ENCODE data around the gene WIF1. TPM values are rescaled to one million over a fixed set of nuclear protein-coding genes. Genes with fewer than 3 reads are reported as not detected.

WIF1 gene
- total RNA-seq, 5 donors from 2014 or later (not counting 1 experiment from before 2014, with no cell fraction given), result not detected

DNA sequence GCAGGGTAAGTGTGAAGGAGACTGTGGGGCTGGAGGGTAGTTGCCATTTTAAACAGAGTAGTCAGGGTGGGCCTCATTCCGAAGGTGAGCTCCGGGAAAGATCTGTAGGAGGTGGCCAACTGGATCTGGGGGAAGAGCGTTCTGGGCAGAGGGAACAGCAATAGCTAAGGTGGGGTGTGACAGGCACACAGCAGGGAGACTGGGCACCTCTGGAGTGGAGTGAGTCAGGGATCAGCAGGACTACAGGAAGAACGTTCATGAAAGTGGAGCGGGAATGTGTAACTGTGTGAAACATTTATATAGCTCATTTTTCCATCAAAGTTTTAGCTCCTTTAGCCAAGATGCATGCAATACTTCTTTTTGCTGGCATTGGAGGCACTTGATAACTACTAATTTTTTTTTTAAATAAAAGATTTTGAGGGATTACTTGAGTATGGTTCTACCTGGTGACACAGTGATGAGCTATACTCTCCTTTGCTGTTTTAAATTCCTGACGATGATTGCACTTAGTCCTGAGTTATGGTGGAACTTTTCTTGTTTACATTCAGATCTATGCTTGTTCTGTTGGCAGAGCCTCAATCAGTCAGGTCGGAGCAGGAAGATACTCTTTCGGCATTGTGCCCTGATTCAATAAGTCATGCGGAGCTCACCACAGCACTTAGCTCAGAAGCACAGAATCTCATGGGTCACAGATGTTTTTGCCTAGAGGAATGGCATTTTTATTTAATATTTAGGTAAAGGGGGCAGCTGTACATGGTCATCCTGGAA, 106.4 kb downstream of the WIF1 start:
- ATAC-seq (replicated peaks in 1 of 4) (no peak), DNase-seq (no peak)
- no peak overlapping the region for H3K27ac ChIP-seq (ENCODE audit: low read length)
- H3K27me3 ChIP-seq (replicated peaks in 1 of 2; ENCODE audit: control insufficient read depth in 2 of 2, extremely low read depth in 1 of 2, insufficient read depth in 2 of 2, low read length in 1 of 2), result no peaks in the 10 kb centered on the region
- 88% methylated on average over 8 of the region's 9 CpGs for WGBS (ENCODE audit: insufficient coverage)
- no peaks in the 10 kb centered on the region for H3K4me1 Mint-ChIP-seq
- ChIA-PET CTCF (no interaction called here), POLR2A (no interaction called here)
- H3K27me3 Mint-ChIP-seq, result peaks cover 22 to 23% of the 10 kb centered on the region in 2 donors
- no peak overlapping the region for H3K4me3 ChIP-seq (ENCODE audit: control insufficient read depth in 1 of 2, extremely low read depth in 1 of 2, low read length in 1 of 2)
- H3K4me3 Mint-ChIP-seq, result no peak overlapping the region
- no peaks in the 10 kb centered on the region for H3K36me3 Mint-ChIP-seq
- no peaks in the 10 kb centered on the region for H3K36me3 ChIP-seq (ENCODE audit: control insufficient read depth in 2 of 2, extremely low read depth in 1 of 2, insufficient read depth in 1 of 2, low read length in 1 of 2)
- no peak overlapping the region for H3K27ac Mint-ChIP-seq
- H3K9me3 ChIP-seq, result no peaks in the 10 kb centered on the region
- no peaks in the 10 kb centered on the region for H3K4me1 ChIP-seq (ENCODE audit: control insufficient read depth in 1 of 2, extremely low read depth in 1 of 2, insufficient read depth in 2 of 2, low read length in 2 of 2)
- peaks cover 0 to 3% (median 0%) of the 10 kb centered on the region in 3 donors for H3K9me3 Mint-ChIP-seq

DNA sequence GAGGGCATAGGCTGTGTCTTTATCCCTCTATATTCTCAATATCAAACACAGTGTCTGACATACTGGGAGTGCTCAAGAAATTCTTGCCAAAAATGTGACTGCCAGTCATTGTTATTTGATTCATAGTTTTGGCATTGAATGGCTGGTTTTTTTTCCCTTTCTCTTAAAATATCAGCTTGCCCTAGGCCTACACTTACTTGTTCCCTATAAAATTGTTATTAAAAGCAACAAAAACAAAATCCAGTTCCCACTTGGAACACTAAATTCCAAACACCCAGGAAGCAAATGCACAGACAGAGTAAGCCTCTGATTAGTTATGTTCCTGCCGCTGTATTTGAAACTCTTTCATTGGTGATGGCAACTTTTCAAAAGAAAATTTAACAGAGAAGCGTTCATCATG, 110.7 kb downstream of the WIF1 start:
- Mint-ChIP-seq H3K9me3 (no peaks in the 10 kb centered on the region), H3K27ac (no peak overlapping the region), H3K4me1 (no peaks in the 10 kb centered on the region), H3K4me3 (no peak overlapping the region), H3K27me3 (peaks cover 12 to 24% of the 10 kb centered on the region in 2 donors), H3K36me3 (no peaks in the 10 kb centered on the region)
- Histone ChIP-seq H3K27me3 (replicated peaks in 1 of 2; ENCODE audit: control insufficient read depth in 2 of 2, extremely low read depth in 1 of 2, insufficient read depth in 2 of 2, low read length in 1 of 2) (no peaks in the 10 kb centered on the region), H3K9me3 (no peaks in the 10 kb centered on the region), H3K27ac (ENCODE audit: low read length) (no peak overlapping the region), H3K4me1 (ENCODE audit: control insufficient read depth in 1 of 2, extremely low read depth in 1 of 2, insufficient read depth in 2 of 2, low read length in 2 of 2) (no peaks in the 10 kb centered on the region), H3K4me3 (ENCODE audit: control insufficient read depth in 1 of 2, extremely low read depth in 1 of 2, low read length in 1 of 2) (no peak overlapping the region), H3K36me3 (ENCODE audit: control insufficient read depth in 2 of 2, extremely low read depth in 1 of 2, insufficient read depth in 1 of 2, low read length in 1 of 2) (no peaks in the 10 kb centered on the region)
- no peak for ATAC-seq (replicated peaks in 1 of 4)
- WGBS (ENCODE audit: insufficient coverage), result 100% methylated on average over 2 of the region's 2 CpGs
- no peak for DNase-seq
- POLR2A ChIA-PET, result no interaction called here
- CTCF ChIA-PET, result no interaction called here

DNA sequence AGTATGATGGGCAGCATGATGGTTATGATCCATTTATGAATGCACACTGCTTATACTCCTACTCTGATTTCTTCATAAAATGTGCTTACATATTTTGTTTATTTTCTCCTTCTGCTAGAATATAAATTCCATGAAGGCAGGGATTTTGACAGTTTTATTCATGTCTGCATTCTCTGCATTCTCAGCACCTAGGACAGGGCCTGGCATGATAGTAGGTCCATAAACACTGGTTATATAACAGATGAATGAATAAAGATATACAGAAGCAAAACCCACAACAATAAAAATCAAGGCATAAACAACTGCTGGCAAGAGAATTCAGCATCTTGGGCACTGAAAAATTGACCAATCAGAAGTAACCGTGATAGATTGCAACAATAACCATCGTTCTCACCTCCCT, 115.4 kb downstream of the WIF1 start:
- H3K4me1 ChIP-seq (ENCODE audit: control insufficient read depth in 1 of 2, extremely low read depth in 1 of 2, insufficient read depth in 2 of 2, low read length in 2 of 2), result no peaks in the 10 kb centered on the region
- ChIA-PET POLR2A (no interaction called here), CTCF (no interaction called here)
- H3K36me3 Mint-ChIP-seq, result no peaks in the 10 kb centered on the region
- no peaks in the 10 kb centered on the region for H3K36me3 ChIP-seq (ENCODE audit: control insufficient read depth in 2 of 2, extremely low read depth in 1 of 2, insufficient read depth in 1 of 2, low read length in 1 of 2)
- H3K27me3 ChIP-seq (replicated peaks in 1 of 2; ENCODE audit: control insufficient read depth in 2 of 2, extremely low read depth in 1 of 2, insufficient read depth in 2 of 2, low read length in 1 of 2), result peaks cover 0 to 5% of the 10 kb centered on the region in 2 experiments
- H3K27me3 Mint-ChIP-seq, result peaks cover 5 to 18% of the 10 kb centered on the region in 2 donors
- H3K9me3 Mint-ChIP-seq, result peaks cover 0 to 8% (median 5%) of the 10 kb centered on the region in 3 donors
- no peak overlapping the region for H3K27ac Mint-ChIP-seq
- no peaks in the 10 kb centered on the region for H3K9me3 ChIP-seq
- no peaks in the 10 kb centered on the region for H3K4me1 Mint-ChIP-seq
- no CpG with 5 or more reads among the region's 2 CpGs for WGBS (ENCODE audit: insufficient coverage)
- H3K27ac ChIP-seq (ENCODE audit: low read length), result no peak overlapping the region
- H3K4me3 Mint-ChIP-seq, result no peak overlapping the region
- DNase-seq (no peak), ATAC-seq (replicated peaks in 1 of 4) (no peak)
- H3K4me3 ChIP-seq (ENCODE audit: control insufficient read depth in 1 of 2, extremely low read depth in 1 of 2, low read length in 1 of 2), result no peak overlapping the region

DNA sequence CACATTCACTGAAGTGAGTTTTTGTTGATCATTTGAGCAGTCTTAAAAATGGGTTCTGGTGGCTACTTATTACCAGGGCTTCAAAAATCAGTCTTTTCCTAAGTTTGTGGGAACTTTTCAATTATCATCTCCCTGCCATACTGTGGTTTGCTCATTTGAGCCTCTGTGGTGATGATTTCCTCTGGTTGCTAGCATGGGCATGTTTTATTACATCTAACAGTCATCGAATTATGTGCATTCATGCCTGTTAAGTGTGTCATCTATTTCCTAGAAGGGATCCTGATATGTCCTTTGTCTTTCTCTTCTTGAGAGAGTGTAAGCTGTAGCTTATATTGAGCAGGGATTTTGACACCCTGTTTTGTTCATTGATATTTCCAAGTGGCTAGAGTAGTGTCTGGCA, 116.8 kb downstream of the WIF1 start:
- Mint-ChIP-seq H3K27ac (no peak overlapping the region), H3K9me3 (peaks cover 0 to 8% (median 5%) of the 10 kb centered on the region in 3 donors), H3K36me3 (no peaks in the 10 kb centered on the region), H3K4me3 (no peak overlapping the region), H3K27me3 (peaks cover 11 to 18% of the 10 kb centered on the region in 2 donors), H3K4me1 (no peaks in the 10 kb centered on the region)
- Histone ChIP-seq H3K9me3 (no peaks in the 10 kb centered on the region), H3K36me3 (ENCODE audit: control insufficient read depth in 2 of 2, extremely low read depth in 1 of 2, insufficient read depth in 1 of 2, low read length in 1 of 2) (no peaks in the 10 kb centered on the region), H3K4me3 (ENCODE audit: control insufficient read depth in 1 of 2, extremely low read depth in 1 of 2, low read length in 1 of 2) (no peak overlapping the region), H3K27ac (ENCODE audit: low read length) (no peak overlapping the region), H3K4me1 (ENCODE audit: control insufficient read depth in 1 of 2, extremely low read depth in 1 of 2, insufficient read depth in 2 of 2, low read length in 2 of 2) (no peaks in the 10 kb centered on the region), H3K27me3 (replicated peaks in 1 of 2; ENCODE audit: control insufficient read depth in 2 of 2, extremely low read depth in 1 of 2, insufficient read depth in 2 of 2, low read length in 1 of 2) (peaks cover 0 to 5% of the 10 kb centered on the region in 2 experiments)
- ATAC-seq (replicated peaks in 1 of 4) (no peak), DNase-seq (no peak)
- POLR2A ChIA-PET, result no interaction called here
- no CpG with 5 or more reads among the region's 1 CpG for WGBS (ENCODE audit: insufficient coverage)
- CTCF ChIA-PET, result no interaction called here

Other genes with a start within 250 kb of the WIF1 start
- gene LEMD3, start 48.3 kb upstream of the WIF1 start, total RNA-seq, result 10 to 100 TPM; 57.0 to 62.9 (median 58.2) TPM
- gene MSRB3, start 157.4 kb upstream of the WIF1 start, total RNA-seq, result under 1 TPM; 0.22 to 0.90 (median 0.56) TPM